T follicular helper cell (primary cell): ENCODE results near the gene IDH3A.

Experiments used
- DNase-seq: peaks from one replicate; pipeline ENCODE4 v3.0.0-alpha.2; 2020; ENCODE audit warnings: low read depth

The IDH3A gene

DNA sequence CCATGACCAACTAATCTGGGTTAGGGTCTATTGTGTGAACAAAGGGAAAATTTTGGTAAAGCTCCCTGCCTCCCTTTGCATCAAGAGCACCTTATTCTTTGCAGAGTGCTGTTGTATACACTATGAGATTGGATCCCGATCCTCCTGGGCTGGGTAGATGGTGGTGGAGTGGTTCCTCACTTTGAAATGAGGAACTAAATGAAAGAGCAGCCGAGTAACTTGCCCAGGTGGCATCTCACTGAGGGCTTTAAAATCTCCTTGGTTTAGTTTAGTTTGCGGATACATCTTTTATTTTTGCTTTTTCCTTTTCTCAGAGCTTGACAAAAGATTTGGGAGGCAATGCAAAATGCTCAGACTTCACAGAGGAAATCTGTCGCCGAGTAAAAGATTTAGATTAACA, 19.4 kb downstream of the IDH3A start:
- no peak for DNase-seq

DNA sequence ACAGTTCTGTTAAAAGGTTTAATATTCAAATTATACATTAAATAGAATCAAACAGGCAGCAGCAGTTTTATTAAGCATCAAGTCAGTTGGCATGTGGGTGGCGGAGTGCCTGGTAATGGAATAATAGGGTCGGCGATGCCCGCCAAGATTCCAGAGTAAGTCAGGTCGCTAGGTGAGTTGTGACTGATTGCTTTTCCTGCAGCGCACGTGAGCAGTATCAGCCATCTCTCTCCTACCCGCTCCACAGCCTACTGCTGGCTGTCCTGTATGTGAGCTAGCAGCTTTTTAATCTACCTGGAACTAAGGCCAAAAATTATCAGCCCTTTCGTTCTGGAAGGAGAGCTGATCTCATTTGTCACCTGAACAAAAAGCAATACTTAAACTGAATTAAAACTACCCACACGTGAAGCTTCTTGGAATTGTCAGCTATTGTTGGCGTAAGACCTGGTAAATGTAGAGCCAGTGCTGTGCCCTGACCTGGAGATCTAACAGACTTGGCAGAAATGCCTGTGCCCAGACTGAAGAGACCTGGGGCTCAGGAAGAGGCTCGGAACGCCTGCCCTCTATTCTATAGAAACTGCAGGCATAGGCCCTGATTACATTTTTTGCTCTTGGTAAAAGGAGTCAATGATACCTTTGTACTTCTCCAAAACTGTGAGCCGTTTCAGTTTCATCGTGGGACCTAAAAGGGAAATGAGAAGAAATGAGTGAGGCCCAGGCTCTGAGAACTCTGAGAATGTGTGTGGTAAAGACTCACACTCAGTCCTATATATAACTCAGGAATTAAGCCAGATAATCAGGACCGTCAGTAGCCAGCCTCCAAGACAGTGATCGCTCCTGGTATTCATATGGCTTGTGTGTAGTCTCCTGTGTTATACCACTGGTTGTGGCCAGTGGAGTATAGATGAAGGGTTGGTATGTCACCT, 21.9 kb downstream of the IDH3A start:
- DNase-seq, result no peak

DNA sequence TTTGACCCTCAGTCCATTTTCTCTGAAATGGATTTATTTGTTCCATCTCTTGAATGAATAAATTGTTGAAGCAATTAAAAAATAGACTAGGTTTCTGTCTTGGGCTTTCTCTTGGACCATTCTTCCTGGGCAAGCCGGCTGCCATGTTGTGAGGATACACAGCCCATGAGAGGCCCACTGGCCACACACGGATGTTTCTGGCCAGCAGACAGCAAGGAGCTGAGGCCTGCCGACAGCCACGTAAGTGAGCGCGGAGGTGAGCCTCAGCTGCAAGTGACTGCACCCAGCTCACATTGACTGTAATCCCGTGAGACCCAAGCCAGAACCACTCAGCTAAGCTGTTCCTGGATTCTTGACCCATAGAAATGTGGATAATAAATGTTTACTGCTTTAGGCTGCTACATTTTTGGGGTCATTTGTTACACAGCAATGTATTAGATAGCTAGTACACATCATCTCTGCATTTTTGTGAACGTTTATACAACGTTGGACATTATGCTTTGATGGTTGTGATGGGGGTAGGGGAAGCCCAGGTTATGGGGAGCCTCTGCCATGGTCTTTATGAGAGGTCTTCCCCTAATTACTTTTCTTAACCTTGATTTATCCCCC, 22.8 kb downstream of the IDH3A start:
- DNase-seq, result no peak

DNA sequence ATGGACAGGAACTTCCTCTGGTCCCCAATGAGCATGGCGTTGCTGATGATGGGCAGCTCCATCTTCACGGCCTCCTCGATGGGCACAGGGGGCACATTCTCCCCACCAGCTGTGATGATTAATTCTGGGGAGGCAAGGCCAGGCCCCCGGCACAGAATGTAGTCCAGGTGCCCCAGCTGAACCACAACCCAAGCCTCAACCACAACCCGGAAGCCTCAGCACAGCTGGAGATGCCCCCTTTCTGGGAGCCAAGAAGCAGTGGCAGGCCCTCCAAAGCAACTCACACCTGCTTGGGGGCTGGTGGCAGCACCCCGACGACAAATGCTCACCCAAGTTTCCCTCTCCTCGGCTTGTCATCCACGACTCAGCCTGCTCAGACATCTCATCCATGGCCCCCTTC, 25.2 kb downstream of the IDH3A start:
- DNase-seq, result no peak

DNA sequence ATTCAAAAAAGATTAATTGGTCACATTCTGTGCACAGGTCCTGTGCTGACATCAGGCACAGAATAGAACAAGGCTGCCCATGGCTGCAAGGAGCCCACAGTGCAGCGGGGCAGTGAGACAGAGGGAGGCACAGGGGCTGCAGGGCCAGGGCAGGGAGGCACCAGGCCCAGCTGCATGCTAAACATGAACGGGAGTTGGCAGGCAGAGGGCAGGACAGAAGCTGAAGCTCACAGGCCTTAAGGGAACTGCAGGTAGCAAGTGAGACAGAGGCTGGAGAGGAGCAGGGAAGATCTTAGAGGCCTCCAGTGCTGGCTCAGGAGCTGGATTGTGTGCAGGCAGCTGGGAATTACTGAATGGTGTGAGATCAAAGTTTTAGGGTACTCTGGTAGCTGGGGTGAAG, 26.2 kb downstream of the IDH3A start:
- DNase-seq, result no peak

DNA sequence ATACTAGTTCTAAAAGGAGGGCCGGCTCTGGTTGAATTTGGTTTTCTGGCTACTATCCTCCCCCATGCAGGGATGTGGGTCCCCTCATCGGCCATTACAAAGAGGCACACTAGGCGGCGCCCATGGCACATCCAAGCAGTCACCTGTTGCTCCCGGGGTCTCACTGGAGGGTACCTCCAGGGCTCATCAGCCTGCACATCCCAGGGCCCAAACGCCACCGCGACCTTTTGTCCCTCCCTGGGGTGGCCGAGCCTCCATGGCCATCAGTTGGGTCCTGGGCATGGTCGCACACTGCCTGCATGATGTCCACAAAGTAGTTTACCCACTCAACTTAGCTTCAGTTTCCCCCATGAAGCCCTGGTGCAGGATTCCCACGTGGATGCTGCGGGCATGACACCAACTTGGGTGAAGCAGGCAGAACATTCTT, 28.3 kb downstream of the IDH3A start:
- no peak for DNase-seq

DNA sequence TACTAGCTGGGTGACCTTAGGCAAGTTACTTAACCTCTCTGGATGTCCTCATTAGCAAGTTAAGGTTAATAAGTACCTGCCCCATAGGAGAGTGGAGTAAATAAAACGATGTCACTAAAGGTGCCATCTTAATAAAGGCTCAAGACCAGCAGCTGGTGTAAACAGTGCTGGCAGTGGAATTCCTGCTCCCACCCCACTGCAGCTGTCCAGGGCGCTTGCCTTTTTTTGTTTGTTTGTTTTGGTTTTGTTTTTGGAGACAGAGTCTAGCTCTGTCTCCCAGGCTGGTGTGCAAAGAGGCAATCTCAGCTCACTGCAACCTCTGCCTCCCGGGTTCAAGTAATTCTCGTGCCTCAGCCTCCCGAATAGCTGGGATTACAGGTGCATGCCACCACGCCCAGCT, 28.9 kb downstream of the IDH3A start:
- no peak for DNase-seq

DNA sequence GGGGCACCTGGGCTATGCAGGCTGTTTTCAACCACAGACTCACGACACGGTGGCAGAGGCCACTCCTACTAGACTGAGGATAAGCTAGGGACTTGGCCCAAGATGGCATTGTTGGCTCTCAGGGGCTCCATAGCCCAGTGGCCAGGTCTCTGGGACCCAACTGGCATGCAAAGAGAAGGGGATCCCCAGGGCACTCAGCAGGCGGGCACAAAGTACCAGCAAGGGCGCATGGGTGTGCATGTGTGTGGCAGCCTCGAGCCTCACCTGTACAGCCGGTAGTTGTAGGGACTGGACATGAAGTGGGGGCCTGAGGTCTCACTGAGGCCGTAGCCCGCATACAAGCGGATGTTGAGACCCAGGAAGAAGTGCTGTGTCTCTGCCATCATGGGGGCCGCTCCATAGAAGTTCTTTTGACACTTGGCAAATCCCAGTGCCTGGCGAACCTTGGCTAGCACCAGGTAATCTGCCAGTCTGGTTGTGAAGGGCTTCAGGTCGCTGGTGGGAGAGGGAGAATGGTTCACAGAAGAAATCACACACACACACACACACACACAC, 30.2 kb downstream of the IDH3A start:
- DNase-seq, result no peak

DNA sequence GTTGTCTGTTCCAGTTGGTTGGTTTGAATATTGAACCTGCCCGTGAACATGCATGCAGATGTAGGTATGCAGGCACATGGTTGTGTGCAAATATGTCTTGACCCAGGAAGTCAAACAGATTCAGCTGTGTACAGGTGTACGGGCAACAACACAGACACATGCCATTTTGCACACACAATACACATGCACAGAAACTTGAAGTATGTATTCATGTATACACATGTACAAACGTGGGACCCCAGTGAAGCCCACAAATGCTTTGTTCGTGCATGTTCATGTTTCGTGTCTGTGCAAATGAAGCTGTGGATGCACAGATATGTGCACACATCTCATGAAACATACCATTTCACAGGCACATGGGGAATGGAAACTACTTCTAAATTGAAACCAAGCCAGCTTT, 30.7 kb downstream of the IDH3A start:
- no peak for DNase-seq

DNA sequence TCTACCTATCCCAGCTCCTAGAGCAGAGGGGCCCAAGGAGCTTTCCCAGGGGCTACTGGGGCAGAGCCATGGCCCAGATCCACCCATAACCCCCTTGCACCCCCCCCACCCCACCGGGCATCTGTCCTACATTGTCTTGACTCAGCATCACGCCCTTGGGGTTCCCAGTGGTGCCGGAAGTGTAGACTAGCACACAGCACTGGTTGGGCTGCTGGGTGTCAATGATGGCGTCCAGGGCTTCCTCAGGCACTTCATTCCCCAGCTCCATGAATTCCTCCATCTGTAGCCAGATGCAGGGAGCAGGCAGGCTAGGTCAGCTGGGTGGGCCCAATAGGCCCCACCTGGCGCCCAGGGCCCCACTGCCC, 33.2 kb downstream of the IDH3A start:
- DNase-seq, result no peak

DNA sequence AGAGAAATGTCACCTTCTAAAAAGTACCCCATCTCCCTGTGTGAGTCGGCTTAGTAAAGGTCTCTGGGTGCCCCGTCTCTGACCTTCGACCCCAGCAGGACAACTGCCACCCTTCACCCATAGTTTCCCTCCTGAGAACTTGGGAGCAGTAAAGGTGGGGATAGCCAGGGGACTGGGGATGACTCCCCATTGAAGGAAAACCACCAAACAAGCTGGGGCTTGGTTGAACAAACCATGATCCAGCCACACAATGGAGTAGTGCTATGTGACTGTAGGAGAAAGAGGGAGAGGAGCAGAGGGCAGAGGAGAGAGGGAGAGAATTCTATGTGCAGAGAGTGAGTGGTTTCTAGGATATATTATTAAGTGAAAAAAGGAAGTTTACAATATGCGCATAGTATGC, 33.7 kb downstream of the IDH3A start:
- no peak for DNase-seq

DNA sequence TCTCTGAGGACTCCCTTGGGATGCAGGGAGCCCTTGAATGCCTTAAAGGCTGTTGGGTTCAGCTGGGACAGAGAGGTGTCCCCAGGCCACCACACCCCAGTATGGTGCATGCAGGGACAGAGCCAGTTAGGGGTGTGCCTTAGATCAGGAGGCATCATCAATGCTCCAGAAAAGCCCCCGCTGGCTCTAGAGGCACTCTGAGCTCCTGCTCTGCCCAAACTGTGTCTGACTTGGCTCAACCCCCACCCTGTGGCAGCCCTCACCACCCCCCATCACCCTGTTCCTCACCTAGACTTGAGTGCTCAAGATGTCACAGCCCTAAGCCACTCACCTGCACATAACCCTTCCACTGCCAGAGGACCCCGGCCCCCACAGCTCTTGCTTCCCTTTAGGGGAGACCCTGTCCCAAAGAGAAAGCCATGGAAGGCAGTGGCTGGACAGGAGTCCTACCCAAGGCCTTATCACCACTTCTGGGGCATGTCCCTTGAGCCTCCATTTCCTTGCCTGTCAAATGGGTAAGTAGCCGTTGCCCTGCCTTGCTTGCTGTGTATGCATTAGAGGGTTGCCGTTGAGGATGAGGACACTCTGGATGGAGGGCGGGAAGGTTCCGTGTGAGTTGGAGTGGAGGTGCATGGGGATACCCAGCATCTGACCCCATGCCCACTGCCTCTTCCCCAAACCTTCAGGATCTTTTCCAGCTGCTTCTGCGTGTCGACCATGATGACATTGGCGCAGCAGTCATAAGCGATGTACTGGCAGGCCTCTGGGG, 43.8 kb downstream of the IDH3A start:
- no peak for DNase-seq

DNA sequence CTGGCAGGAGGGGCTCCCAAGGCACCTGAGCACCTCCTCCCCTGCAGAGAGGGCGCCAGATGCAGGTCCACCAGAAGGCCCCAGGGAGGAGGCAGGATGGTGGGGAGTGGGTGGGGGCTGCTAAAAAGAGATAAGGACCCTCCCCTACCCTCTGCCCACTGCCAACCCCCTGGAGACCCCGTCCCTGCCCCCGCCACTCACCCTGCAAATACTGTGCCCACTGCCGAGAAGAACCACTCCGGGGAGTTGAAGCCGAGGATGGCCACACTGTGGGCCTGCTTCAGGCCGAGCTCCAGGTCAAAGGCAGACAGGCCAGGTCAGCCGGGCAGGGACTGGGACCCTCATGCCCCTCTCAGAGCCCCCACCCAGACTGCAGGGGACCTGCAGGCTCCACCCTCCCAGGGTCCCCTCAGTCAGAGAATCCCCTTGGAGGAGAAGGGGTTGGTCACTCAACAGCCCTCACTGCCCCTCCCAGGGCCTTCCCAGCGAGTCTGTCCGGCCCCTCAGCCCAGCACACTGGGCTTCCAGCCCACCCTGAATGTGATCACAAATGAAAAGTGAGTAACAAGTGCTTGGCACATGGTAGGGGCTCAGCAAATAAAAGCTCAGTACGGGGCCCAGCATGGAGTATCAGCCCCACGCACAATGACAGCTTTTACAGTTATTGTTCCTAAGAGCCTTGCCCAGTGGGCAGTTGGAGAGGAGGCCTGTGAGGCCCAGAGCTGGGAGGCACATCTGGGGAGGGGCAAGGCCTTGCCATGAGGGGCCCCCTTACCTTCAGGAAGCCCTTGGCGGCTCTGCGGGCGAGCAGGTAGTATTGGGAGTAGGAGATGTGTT, 44.8 kb downstream of the IDH3A start:
- no peak for DNase-seq

DNA sequence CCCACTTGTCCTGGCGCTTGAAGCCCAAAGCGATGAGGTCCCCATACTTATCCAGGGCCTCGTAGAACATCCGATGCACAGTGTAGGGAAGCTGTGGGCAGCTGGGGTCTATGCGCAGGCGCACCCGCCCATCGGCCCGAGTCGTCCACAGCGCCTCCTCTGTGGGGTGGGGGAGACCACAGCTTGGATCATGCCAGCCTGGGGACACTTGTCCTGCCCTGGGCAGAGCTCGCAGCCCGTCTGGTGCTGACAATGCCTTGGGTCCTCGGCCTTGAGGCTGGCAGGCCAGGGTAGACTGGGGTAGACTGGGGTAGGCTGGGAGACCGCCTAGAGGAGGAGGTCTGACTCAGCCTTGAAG, 45.4 kb downstream of the IDH3A start:
- no peak for DNase-seq

DNA sequence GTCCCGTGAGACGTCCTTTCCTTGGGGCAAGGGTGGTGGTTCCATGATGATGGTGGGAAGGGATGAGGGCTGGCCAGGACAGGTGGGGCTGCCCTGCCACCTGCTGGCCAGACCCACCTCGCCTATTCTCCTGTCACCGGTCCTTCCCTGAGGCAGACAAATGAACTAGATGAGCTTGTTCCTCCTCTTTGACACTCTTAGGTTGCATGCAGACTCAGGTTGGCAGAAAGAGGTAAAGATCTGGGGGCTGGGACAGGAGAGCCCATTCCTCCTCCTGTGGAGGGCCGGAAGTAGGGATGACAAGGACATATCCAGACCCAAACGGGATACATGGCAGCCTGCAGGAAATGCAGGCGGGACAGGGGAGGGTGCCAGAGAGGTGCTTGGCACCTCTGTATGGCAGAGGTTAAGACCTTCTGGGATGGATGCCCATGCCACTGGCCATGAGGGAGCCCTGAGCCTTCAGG, 46.6 kb downstream of the IDH3A start:
- peak; percentile 29 for DNase-seq

DNA sequence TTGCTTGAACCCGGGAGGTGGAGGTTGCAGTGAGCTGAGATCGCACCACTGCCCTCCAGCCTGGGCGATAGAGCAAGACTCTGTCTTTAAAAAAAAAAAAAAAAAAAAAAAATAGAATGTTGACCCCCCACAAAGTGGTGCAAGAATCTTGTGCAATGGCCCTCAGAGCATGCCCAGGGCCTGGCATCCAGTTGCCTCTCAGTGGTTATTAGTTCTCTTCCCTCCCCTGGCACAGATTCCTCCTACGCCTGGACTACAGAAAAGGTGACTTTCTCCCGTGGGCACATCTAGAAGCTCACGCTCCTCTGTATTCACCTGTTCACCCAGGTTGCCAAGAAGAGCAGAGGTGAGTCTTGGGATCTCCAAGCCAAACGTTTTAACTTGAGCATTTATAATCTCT, 48.5 kb downstream of the IDH3A start:
- no peak for DNase-seq

DNA sequence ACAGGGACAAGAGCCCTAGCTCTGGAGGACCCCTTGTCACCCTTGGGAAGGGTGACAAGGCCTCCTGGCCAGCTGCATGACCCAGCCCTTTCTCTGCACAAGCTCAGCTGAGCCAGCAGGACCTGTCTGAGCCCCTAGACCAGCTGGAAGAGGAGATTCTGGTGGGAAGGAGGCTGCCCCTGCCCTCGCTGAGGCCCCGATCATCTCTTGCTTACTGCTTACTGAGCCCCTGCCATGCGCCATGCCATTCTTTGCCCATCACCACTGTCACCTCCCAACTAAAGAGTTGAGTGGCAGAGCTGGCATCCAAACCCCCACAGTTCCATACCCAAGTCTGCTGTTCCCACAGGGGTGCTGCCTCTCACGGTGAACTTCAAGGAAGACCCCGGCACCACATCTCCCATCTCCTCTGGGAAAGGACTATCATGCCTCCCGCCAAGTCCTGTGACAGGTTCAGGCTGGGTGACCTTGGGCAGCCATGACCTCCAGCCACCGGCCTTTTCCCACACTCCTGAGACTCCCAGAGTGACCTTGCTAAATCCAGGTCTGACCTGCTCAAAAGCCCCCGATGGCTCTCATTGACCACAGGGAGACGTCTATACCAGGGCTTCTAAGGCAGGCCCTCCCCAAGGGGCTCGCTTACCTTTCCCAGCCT, 51.2 kb downstream of the IDH3A start:
- DNase-seq, result no peak

DNA sequence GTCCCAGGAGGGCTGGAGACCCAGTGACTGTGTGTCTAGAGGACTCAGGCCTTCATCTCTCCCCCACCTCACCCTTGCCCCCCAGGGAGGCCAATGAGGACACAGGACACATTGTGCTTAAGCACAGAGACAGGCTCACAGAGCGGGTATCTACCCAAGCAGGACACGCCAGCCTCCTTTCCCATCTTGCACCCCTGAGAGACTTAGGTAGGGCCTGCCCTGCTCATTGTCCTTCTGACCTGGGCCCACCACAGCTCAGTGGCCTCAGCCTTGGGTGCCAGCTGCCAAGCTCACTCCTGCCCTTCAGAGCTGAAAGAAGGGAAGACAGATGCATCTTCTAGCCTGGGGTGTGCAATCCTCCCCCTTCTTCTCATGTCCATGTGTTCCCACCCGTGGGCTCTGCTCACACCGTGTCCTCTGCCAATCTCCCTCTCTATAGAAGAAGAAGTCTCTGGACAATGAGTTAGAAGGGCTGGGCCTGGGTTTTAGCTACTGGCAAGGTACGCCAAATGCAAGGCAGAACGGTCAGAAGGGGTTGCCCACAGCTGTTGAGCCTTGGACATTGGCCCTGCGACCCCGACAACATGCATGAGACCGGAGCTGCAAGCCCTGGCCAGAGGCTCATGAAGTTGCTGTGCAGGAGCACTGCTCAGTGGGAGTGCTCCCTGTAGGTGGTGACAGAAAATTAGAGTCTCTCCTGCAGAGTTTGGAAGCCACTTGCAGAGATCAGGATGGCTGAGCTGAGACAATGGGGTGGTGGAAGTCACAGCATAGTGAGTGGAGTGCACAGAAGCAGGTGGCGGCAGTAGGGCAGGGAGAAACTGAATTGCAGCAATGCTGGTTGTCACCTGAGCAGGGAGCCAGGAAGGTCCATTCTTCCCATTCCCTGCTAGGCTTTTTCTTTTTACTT, 52.4 kb downstream of the IDH3A start:
- no peak for DNase-seq

DNA sequence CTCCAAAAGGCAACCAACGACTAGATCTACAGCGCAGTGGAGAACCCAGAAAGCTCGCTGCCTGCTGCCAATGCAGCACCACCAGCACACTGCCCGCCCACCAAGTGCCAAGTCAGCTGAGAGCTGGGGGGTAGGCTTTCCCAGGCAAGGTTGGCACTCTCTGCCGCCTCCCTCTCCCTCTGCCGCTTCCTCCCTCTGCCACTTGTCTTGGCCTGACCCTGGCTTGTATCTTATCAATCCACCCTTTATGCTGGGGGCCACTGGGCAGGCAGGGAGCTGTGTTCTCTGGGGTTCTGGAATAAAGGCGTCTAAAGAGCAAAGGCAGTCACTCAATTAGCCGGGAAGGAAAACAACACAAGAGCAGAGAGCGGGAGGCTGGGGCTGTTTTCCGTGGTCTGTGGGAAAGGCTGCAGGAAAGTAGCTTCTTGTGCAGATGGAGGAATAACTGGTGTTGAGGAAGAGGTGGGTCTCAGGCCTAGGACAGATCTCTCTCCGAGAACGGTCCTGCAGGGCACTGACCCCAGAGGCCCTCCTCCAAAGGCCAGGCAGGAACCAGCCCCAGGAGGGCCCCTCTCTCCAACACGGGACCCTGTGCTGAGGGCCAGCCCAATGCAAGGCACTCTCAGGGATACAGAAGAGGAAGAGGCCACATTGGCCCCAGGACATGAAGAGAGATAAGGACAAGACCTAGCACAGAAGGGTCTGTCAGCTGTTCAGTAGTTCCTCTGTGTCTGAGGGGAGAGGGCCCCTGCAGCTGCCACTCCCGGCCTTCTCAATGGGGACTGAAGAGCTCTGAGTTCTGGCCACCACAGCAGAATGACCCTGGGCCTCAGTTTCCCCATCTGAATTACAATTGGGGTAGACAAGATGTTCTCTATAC, 54.4 kb downstream of the IDH3A start:
- DNase-seq, result no peak
